K562 (cell line): ENCODE results near the gene ARHGAP18. TPM values are rescaled to one million over a fixed set of nuclear protein-coding genes. Genes with fewer than 3 reads are reported as not detected.
A peak's percentile ranks its signal among the peaks of the same experiment; 100 is the strongest.

ENCODE experiments used
- ADNP ChIP-seq: fragments of 200-800 bp; sonication (Bioruptor generic); IDR thresholded peaks from 2 replicates; pipeline ENCODE4 v1.6.1; 2016; ENCODE audit warnings: missing genetic modification characterization, missing compliant biosample characterization
- ARID1B ChIP-seq: fragments of 450-650 bp; IDR thresholded peaks from 2 replicates; pipeline ENCODE4 v1.6.1; 2016; ENCODE audit warnings: antibody characterized with exemption, mild to moderate bottlenecking, inconsistent platforms
- CREM ChIP-seq: IDR thresholded peaks from 2 replicates; pipeline ENCODE4 v1.6.1; 2014; ENCODE audit warnings: antibody characterized with exemption, low read depth
- CTCFL ChIP-seq: IDR thresholded peaks from 2 replicates; pipeline ENCODE4 v1.6.1; 2011; ENCODE audit warnings: borderline replicate concordance, low read depth, mild to moderate bottlenecking, moderate library complexity, low read length; ENCODE audit not compliant: insufficient read depth, poor library complexity, severe bottlenecking
- DPF2 ChIP-seq: fragments of 450-650 bp; IDR thresholded peaks from 2 replicates; pipeline ENCODE4 v1.6.1; 2016
- ELK1 ChIP-seq: sonication (generic); formaldehyde crosslinking; IDR thresholded peaks from 2 replicates; pipeline ENCODE4 v1.8.1; 2022; ENCODE audit warnings: missing genetic modification reagents
- ELK3 ChIP-seq: fragments of 450-650 bp; formaldehyde crosslinking; IDR thresholded peaks from 2 replicates; pipeline ENCODE4 v1.4.0; 2020; ENCODE audit warnings: mild to moderate bottlenecking
- EZH2 ChIP-seq: IDR thresholded peaks from 2 replicates; pipeline ENCODE4 v1.6.1; 2012; ENCODE audit warnings: low read depth, mild to moderate bottlenecking, inconsistent platforms, low read length, borderline replicate concordance
- FOSL1 ChIP-seq: fragments of 200-800 bp; sonication (Bioruptor generic); conservative IDR thresholded peaks from 2 replicates; pipeline ENCODE4 v1.6.1; 2016; ENCODE audit warnings: missing genetic modification characterization, missing compliant biosample characterization
- HDAC2 ChIP-seq: fragments of 450-650 bp; IDR thresholded peaks from 2 replicates; pipeline ENCODE4 v1.6.1; 2016; ENCODE audit warnings: mild to moderate bottlenecking
- HMG20A ChIP-seq: fragments of 450-650 bp; formaldehyde crosslinking; conservative IDR thresholded peaks from 2 replicates; pipeline ENCODE4 v1.4.0; 2020; ENCODE audit warnings: mild to moderate bottlenecking, mixed read lengths
- JUND ChIP-seq, 2 experiments: IDR thresholded peaks; 2 replicates in 1 of 2; 3 replicates in 1 of 2; pipeline ENCODE4 v1.6.1; 2011; ENCODE audit warnings: borderline replicate concordance in 2 of 2, low read depth in 2 of 2, low read length in 2 of 2, improper control_type of control experiment in 1 of 2, missing biosample characterization in 1 of 2, missing genetic modification characterization in 1 of 2, missing genetic modification reagents in 1 of 2
- PREB ChIP-seq: sonication (generic); formaldehyde crosslinking; IDR thresholded peaks from 2 replicates; pipeline ENCODE4 v1.8.1; 2023; ENCODE audit warnings: mild to moderate bottlenecking, missing genetic modification reagents
- RAD51 ChIP-seq: fragments of 450-650 bp; IDR thresholded peaks from 2 replicates; pipeline ENCODE4 v1.7.1; 2016; ENCODE audit warnings: low read depth, mild to moderate bottlenecking, borderline replicate concordance
- RUNX1 ChIP-seq: sonication (generic); IDR thresholded peaks from 2 replicates; pipeline ENCODE4 v1.6.1; 2016; ENCODE audit warnings: antibody characterized with exemption, low read depth
- SRF ChIP-seq, 2 experiments: fragments of 250-450, 450-650 bp in 1 of 2; sonication (Bioruptor Pico) in 1 of 2; sonication (generic) in 1 of 2; formaldehyde crosslinking; IDR thresholded peaks; 2 replicates each; pipeline versions ENCODE4 v1.5.0 to v1.5.1; 2020 to 2022; ENCODE audit warnings: mild to moderate bottlenecking in 1 of 2, missing genetic modification reagents in 1 of 2
- ZNF174 ChIP-seq: fragments of 250-450 bp; sonication (Bioruptor Pico); IDR thresholded peaks from 2 replicates; pipeline ENCODE4 v1.4.0; 2020; ENCODE audit warnings: mild to moderate bottlenecking
- ZNF592 ChIP-seq: fragments of 450-650 bp; IDR thresholded peaks from 2 replicates; pipeline ENCODE4 v1.6.1; 2017; ENCODE audit warnings: antibody characterized with exemption, mild to moderate bottlenecking
- polyA plus RNA-seq, 8 experiments: library from polyadenylated mRNA; depleted of rRNA in 4 of 8; stranded (reverse) in 5 of 8; unstranded in 3 of 8; fragments of >200 nt; fragmentation: Nextera tagmentation in 2 of 8; fragmentation: Illumina TruSeq in 1 of 8; extraction: Ambion mirVana in 2 of 8; extraction: Trizol in 1 of 8; gene quantifications; 2 replicates each; pipeline versions ENCODE4 v1.2.1 to v1.2.3, GENCODE V29; 2011 to 2014; ENCODE audit warnings: inconsistent platforms in 1 of 8, missing spikeins in 1 of 8
- total RNA-seq, 7 experiments: library from RNA; depleted of rRNA in 6 of 7; stranded (reverse); fragments of >200 nt in 6 of 7; fragmentation: Illumina TruSeq in 2 of 7; extraction: Trizol in 2 of 7; gene quantifications; 2 replicates each; pipeline versions ENCODE4 v1.2.1 to v1.2.3, GENCODE V29; 2011 to 2021; ENCODE audit warnings: low replicate concordance in 1 of 7

The ARHGAP18 gene
- total and polyA plus RNA-seq, 9 of the 15 experiments (the other 6 are each of a cell fraction or from before 2014, with no cell fraction given), result 13.3 to 29.7 (median 21.1) TPM

GRCh38 chr6:129683601-129684322 is 26.2 kb downstream of the ARHGAP18 start (continued):
- TF ChIP-seq CTCFL, result no peak
- peak; percentile 87 for TF ChIP-seq CREM
- no peak for TF ChIP-seq RUNX1
- TF ChIP-seq ZNF592, result peak; percentile 86
- 0 out of 2 replicates have a peak, but pooled peaks have one; percentile 3 for TF ChIP-seq ADNP (tag)
- no peak for TF ChIP-seq ELK1 (CRISPR knock-in tag)
- TF ChIP-seq ARID1B, result peak; percentile 95
- no peak for TF ChIP-seq RAD51
- TF ChIP-seq SRF (CRISPR knock-in tag; IDR thresholded peaks at IDR 0.05), result peak in 1 of 2 experiments; percentile 86; a peak in 2 of 4 replicates
- TF ChIP-seq JUND (IDR thresholded peaks at IDR 0.05; ENCODE audit: borderline replicate concordance, low read depth, low read length), result peak; percentile 99
- peak; percentile 98 for TF ChIP-seq JUND (tag; IDR thresholded peaks at IDR 0.05; ENCODE audit: borderline replicate concordance, low read depth, low read length)
- no peak for TF ChIP-seq PREB (CRISPR knock-in tag)
- TF ChIP-seq EZH2, result no peak
- no peak for TF ChIP-seq ZNF174
- peak; percentile 98 for TF ChIP-seq DPF2
- TF ChIP-seq FOSL1 (tag), result peak; percentile 97
- TF ChIP-seq HMG20A (CRISPR knock-in tag), result no peak
- no peak for TF ChIP-seq ELK3 (CRISPR knock-in tag)
- TF ChIP-seq HDAC2, result peak; percentile 96
